Measurements from ENCODE around the gene ARFGEF3.

ARFGEF3 gene

DNA sequence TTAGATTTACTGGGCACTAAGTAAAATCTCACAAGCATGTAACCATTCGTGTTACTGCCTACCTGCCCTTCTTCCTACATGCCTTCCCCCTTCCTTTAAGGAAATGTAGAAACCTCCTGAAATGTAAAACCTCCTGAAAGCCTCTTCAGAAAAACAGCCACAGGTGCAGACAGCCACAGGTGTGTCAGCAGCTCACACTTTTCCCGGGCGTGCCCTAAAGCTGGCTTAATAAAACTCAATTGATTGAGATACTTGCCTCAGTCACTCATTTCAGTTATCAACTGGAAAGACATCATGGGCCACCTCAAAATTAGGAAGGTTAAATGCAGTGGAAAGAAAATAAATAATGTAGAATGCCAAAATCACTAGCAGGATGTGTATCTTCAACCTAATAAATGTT, 79.6 kb downstream of the ARFGEF3 start:
- Histone ChIP-seq H3K27me3 (replicated peaks) (no peaks in the 10 kb centered on the region), H3K36me3 (replicated peaks) (no peaks in the 10 kb centered on the region)

DNA sequence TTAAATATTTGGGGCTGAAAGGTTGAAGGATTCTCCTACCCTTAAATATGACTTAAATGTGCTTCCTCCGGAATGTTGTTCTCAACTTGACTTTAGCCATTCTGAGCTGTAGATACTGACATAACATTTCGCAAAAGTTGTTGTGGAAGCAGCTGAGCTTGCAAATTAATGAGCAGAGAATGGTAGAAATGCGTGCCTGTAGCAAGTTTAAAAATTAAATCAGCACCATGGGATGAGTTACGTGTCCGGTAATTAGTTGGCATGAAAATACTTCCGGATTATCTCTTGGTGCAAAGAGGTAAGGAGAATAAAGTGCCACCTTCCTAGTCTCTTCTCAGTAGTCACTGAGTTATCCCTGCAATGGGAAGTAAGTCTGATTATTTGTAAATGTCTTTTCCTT, 80.2 kb downstream of the ARFGEF3 start:
- H3K27ac ChIP-seq, result no peak overlapping the region
- DNase-seq, result no peak
- in situ Hi-C loops (cut with HindIII; ENCODE audit: low pct_ligation_motif_present, low sequenced_read_pairs), result no loop called here
- H3K27me3 ChIP-seq (replicated peaks), result no peaks in the 10 kb centered on the region
- no peak overlapping the region for H3K4me3 ChIP-seq (ENCODE audit: low read depth, low read length)
- H3K36me3 ChIP-seq (replicated peaks), result no peaks in the 10 kb centered on the region
- TF ChIP-seq, protein P1, sequence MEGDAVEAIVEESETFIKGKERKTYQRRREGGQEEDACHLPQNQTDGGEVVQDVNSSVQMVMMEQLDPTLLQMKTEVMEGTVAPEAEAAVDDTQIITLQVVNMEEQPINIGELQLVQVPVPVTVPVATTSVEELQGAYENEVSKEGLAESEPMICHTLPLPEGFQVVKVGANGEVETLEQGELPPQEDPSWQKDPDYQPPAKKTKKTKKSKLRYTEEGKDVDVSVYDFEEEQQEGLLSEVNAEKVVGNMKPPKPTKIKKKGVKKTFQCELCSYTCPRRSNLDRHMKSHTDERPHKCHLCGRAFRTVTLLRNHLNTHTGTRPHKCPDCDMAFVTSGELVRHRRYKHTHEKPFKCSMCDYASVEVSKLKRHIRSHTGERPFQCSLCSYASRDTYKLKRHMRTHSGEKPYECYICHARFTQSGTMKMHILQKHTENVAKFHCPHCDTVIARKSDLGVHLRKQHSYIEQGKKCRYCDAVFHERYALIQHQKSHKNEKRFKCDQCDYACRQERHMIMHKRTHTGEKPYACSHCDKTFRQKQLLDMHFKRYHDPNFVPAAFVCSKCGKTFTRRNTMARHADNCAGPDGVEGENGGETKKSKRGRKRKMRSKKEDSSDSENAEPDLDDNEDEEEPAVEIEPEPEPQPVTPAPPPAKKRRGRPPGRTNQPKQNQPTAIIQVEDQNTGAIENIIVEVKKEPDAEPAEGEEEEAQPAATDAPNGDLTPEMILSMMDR (IDR thresholded peaks at IDR 0.05; ENCODE audit: low read depth, low read length, missing control alignments), result no peak

More for the DNA sequence above, 79.6 kb downstream of the ARFGEF3 start:
- Histone ChIP-seq H3K4me3 (ENCODE audit: low read depth, low read length) (no peak overlapping the region), H3K27ac (no peak overlapping the region)
- TF ChIP-seq, protein P1 (IDR thresholded peaks at IDR 0.05; ENCODE audit: low read depth, low read length, missing control alignments), result no peak
- in situ Hi-C loops (cut with HindIII; ENCODE audit: low pct_ligation_motif_present, low sequenced_read_pairs), result no loop called here
- DNase-seq, result no peak

DNA sequence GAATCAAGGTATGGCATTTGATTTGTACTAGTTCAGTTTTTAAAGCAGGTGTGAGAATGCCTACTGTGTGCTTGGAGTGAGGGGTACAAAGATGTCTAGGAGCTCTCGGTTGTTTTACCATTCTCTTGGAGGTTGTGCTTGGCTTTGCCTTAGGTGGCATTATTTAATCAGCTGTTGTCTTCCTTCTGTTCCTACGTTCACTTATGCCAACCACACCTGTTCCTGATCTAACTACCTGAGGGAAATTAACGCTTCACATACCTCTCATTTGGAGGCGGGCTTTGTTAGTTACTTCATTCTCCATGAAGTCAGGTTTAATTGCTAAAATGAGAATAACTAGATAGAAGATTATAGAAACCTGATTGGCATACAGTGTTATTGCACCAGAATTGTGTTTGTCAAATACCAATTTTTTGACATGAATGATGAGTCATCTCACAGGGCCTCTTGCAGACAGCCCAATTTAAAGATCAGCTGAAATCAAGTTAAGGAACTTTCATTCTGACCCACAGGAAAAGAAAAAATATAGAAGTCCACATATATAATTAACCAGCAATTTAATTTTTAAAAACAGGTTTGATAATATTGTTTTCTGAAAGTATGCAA, 81.4 kb downstream of the ARFGEF3 start:
- Histone ChIP-seq H3K4me3 (ENCODE audit: low read depth, low read length) (no peak overlapping the region), H3K27ac (no peak overlapping the region), H3K36me3 (replicated peaks) (no peaks in the 10 kb centered on the region), H3K27me3 (replicated peaks) (no peaks in the 10 kb centered on the region)
- in situ Hi-C loops (cut with HindIII; ENCODE audit: low pct_ligation_motif_present, low sequenced_read_pairs), result no loop called here
- no peak for DNase-seq
- TF ChIP-seq, protein P1 (IDR thresholded peaks at IDR 0.05; ENCODE audit: low read depth, low read length, missing control alignments), result no peak

DNA sequence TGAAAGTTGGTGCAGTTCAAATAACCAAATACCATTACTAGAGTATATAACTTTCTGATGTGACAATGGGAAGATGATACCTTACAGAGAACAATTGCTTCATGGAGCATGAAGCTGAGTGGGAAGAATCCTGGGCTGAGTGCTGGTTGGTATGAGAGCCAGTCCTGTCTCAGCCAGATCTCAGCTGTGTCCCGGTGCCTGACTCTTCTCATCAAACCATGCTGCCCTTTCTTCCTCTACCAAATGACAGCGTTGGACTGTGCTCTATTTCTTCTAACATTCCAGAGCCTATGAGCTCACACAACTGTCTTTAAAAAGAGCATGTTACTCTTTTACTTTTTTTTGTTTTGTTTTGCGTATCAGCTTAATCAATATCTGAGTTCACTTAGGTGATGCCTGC, 84.0 kb downstream of the ARFGEF3 start:
- TF ChIP-seq, protein P1 (IDR thresholded peaks at IDR 0.05; ENCODE audit: low read depth, low read length, missing control alignments), result no peak
- Histone ChIP-seq H3K27me3 (replicated peaks) (no peaks in the 10 kb centered on the region), H3K27ac (no peak overlapping the region), H3K36me3 (replicated peaks) (no peaks in the 10 kb centered on the region), H3K4me3 (ENCODE audit: low read depth, low read length) (no peak overlapping the region)
- DNase-seq, result no peak
- in situ Hi-C loops (cut with HindIII; ENCODE audit: low pct_ligation_motif_present, low sequenced_read_pairs), result no loop called here

DNA sequence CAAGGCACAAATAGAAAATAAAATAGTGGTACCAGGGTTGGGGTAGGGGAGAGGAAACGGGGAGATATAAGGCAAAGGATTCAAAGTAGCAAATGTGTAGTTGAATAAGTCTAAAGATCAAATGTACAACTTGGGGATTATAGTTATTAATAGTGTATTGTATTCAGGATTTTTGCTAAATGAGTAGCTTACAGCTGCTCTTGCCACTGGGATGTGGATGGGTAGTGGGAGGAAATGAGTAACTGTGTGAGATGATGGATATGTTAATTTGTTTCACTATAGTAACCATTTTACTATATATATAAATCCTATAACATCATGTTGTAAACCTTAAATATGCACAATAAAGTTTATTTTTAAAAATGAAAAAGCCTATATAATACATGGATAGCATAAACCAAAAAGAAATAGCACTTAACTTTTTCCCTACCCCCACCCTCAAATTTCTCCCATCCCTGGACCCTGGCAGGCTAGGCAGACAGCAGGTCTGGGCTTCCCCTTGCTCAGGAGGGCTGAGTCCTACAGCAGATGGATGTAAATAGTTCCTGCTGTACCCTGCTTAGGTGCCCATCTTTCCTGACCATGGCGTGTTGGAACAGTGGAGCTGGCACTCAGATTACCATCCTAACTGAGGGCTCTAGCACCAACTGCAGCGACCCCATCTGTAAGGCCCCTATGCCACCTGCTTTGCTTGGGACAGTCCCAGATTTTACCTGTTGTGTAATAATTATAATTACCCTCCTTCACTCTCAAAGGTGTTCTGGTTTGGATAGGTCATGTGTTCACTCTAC, 85.1 kb downstream of the ARFGEF3 start:
- TF ChIP-seq, protein P1 (IDR thresholded peaks at IDR 0.05; ENCODE audit: low read depth, low read length, missing control alignments), result no peak
- in situ Hi-C loops (cut with HindIII; ENCODE audit: low pct_ligation_motif_present, low sequenced_read_pairs), result no loop called here
- DNase-seq, result no peak
- no peaks in the 10 kb centered on the region for H3K36me3 ChIP-seq (replicated peaks)
- H3K27ac ChIP-seq, result no peak overlapping the region
- H3K4me3 ChIP-seq (ENCODE audit: low read depth, low read length), result no peak overlapping the region
- H3K27me3 ChIP-seq (replicated peaks), result no peaks in the 10 kb centered on the region

Measured in brain microvascular endothelial cell (primary cell).